Keratinocyte (primary cell): Measurements from ENCODE around the gene EBF3. TPM values are rescaled to one million over a fixed set of nuclear protein-coding genes. Genes with fewer than 3 reads are reported as not detected.

Experiments
- DNase-seq: peaks from one replicate; pipeline ENCODE4 v3.0.0-alpha.2; 2011; ENCODE audit warnings: low read depth, missing footprints, low spot score
- FAIRE-seq: peaks from 2 replicates; lab custom pipeline; 2011; peaks lifted over from hg19 to GRCh38; lab: Jason Lieb, UNC
- H2AFZ ChIP-seq: 2 replicates; pipeline ENCODE4 v1.6.0; 2012; ENCODE audit warnings: low read length, control low read depth, inconsistent platforms; ENCODE audit not compliant: control insufficient read depth
- H3K27ac ChIP-seq: 2 replicates; pipeline ENCODE4 v1.5.1; 2011; ENCODE audit warnings: low read length; ENCODE audit not compliant: control insufficient read depth, insufficient read depth
- H3K27me3 ChIP-seq: 3 replicates; pipeline ENCODE4 v1.6.0; 2011; ENCODE audit warnings: low read length; ENCODE audit not compliant: control insufficient read depth, insufficient read depth; ENCODE audit errors: extremely low read depth
- H3K36me3 ChIP-seq, 2 experiments: 2 replicates in 1 of 2; 3 replicates in 1 of 2; pipeline ENCODE4 v1.5.1; 2011; ENCODE audit warnings: low read length in 2 of 2, mild to moderate bottlenecking in 1 of 2; ENCODE audit not compliant: control insufficient read depth in 2 of 2, insufficient read depth in 2 of 2; ENCODE audit errors: extremely low read depth in 1 of 2
- H3K4me1 ChIP-seq: 3 replicates; pipeline ENCODE4 v1.5.1; 2011; ENCODE audit warnings: low read length; ENCODE audit not compliant: control insufficient read depth, insufficient read depth; ENCODE audit errors: extremely low read depth
- H3K4me2 ChIP-seq: 3 replicates; pipeline ENCODE4 v1.6.0; 2011; ENCODE audit warnings: low read depth, low read length; ENCODE audit not compliant: control insufficient read depth, insufficient read depth; ENCODE audit errors: extremely low read depth
- H3K4me3 ChIP-seq, 3 experiments: fragments of 200-600 bp in 1 of 3; sonication (generic) in 1 of 3; 2 replicates in 2 of 3; 3 replicates in 1 of 3; pipeline ENCODE4 v1.5.1; 2011 to 2016; ENCODE audit warnings: low read length in 3 of 3, mild to moderate bottlenecking in 3 of 3, control low read depth in 2 of 3, inconsistent platforms in 1 of 3, low read depth in 1 of 3, mixed read lengths in 1 of 3, mixed run types in 1 of 3, moderate library complexity in 1 of 3; ENCODE audit not compliant: control insufficient read depth in 2 of 3, insufficient read depth in 2 of 3; ENCODE audit errors: extremely low read depth in 1 of 3
- H3K79me2 ChIP-seq: 2 replicates; pipeline ENCODE4 v1.6.0; 2012; ENCODE audit warnings: low read length; ENCODE audit not compliant: control insufficient read depth, insufficient read depth
- H3K9ac ChIP-seq: 3 replicates; pipeline ENCODE4 v1.6.0; 2011; ENCODE audit warnings: low read length; ENCODE audit not compliant: control insufficient read depth, insufficient read depth; ENCODE audit errors: extremely low read depth
- H3K9me1 ChIP-seq: 3 replicates; pipeline ENCODE4 v1.6.0; 2011; ENCODE audit warnings: low read length; ENCODE audit not compliant: control insufficient read depth, insufficient read depth; ENCODE audit errors: extremely low read depth
- H3K9me3 ChIP-seq: 2 replicates; pipeline ENCODE4 v1.5.1; 2012; ENCODE audit warnings: low read depth, low read length; ENCODE audit not compliant: control insufficient read depth
- H4K20me1 ChIP-seq: 3 replicates; pipeline ENCODE4 v1.6.0; 2011; ENCODE audit warnings: low read length; ENCODE audit not compliant: control insufficient read depth, insufficient read depth; ENCODE audit errors: extremely low read depth
- CTCF ChIP-seq, 3 experiments: IDR thresholded peaks in 1 of 3; conservative IDR thresholded peaks in 1 of 3; optimal IDR thresholded peaks in 1 of 3; 2 replicates in 2 of 3; 3 replicates in 1 of 3; pipeline versions ENCODE3 to v1.5.1; 2011; ENCODE audit warnings: low read length in 3 of 3, mild to moderate bottlenecking in 3 of 3, moderate library complexity in 2 of 3, control low read depth in 1 of 3, inconsistent platforms in 1 of 3; ENCODE audit not compliant: insufficient read depth in 2 of 3; ENCODE audit errors: extremely low read depth in 1 of 3
- EZH2 ChIP-seq: IDR thresholded peaks from one replicate; pipeline ENCODE4 v1.6.1; 2012; ENCODE audit warnings: inconsistent platforms, mild to moderate bottlenecking, low read length, moderate library complexity
- dilution Hi-C: fragments of 300-500 bp; cut with MboI; formaldehyde crosslinking; loops from one replicate; pipeline ENCODE4 v1.7.0; 2020; ENCODE audit warnings: low sequenced_read_pairs; ENCODE audit not compliant: extremely low pct_ligation_motif_present
- polyA plus RNA-seq, 5 experiments: library from polyadenylated mRNA; depleted of rRNA in 3 of 5; stranded (reverse) in 3 of 5; stranded (forward) in 1 of 5; unstranded in 1 of 5; fragments of >200 nt; gene quantifications; 1 replicate in 1 of 5; 2 replicates in 3 of 5; 3 replicates in 1 of 5; pipeline versions ENCODE4 v1.2.1 to v1.2.3, GENCODE V29; 2011 to 2012; ENCODE audit warnings: missing spikeins in 2 of 5, low read depth in 1 of 5, low replicate concordance in 1 of 5

Gene EBF3
- polyA plus RNA-seq, 1 donor (not counting 4 experiments of a cell fraction or from before 2014, with no cell fraction given) = not detected

- no peak for DNase-seq
- no peaks in the 10 kb centered on the region for H4K20me1 ChIP-seq
- no peaks in the 10 kb centered on the region for H3K9me1 ChIP-seq
- H3K9ac ChIP-seq = no peak overlapping the region
- H3K36me3 ChIP-seq = no peaks in the 10 kb centered on the region
- H2AFZ ChIP-seq = no peak overlapping the region
- H3K4me2 ChIP-seq = no peak overlapping the region
- H3K27me3 ChIP-seq = no peaks in the 10 kb centered on the region
- no peaks in the 10 kb centered on the region for H3K79me2 ChIP-seq
- dilution Hi-C loops = no loop called here
- no peaks in the 10 kb centered on the region for H3K4me1 ChIP-seq
- no peak overlapping the region for H3K27ac ChIP-seq
- no peak overlapping the region for H3K4me3 ChIP-seq
- FAIRE-seq = no peak
- no peaks in the 10 kb centered on the region for H3K9me3 ChIP-seq
- no peak for TF ChIP-seq EZH2
- TF ChIP-seq CTCF (optimal IDR thresholded peaks at IDR 0.05 in 1 of 3, IDR thresholded peaks at IDR 0.05 in 1 of 3, conservative IDR thresholded peaks at IDR 0.05 in 1 of 3; ENCODE audit: extremely low read depth in 1 of 3, insufficient read depth in 2 of 3, low read length in 3 of 3) = no peak
These were observed 163.2 kb downstream of the EBF3 start for GRCh38 chr10:129800796-129801340.

- DNase-seq (no peak), FAIRE-seq (no peak)
- no peak overlapping the region for H3K4me3 ChIP-seq
- no peak overlapping the region for H3K9ac ChIP-seq
- H3K9me1 ChIP-seq = no peaks in the 10 kb centered on the region
- no peak overlapping the region for H3K27ac ChIP-seq
- H3K9me3 ChIP-seq = peaks cover 2% of the 10 kb centered on the region
- H2AFZ ChIP-seq = no peak overlapping the region
- H3K79me2 ChIP-seq = no peaks in the 10 kb centered on the region
- no peaks in the 10 kb centered on the region for H3K4me1 ChIP-seq
- dilution Hi-C loops = no loop called here
- H3K27me3 ChIP-seq = no peaks in the 10 kb centered on the region
- H3K36me3 ChIP-seq = no peaks in the 10 kb centered on the region
- no peak overlapping the region for H3K4me2 ChIP-seq
- TF ChIP-seq EZH2 = no peak
- no peak for TF ChIP-seq CTCF (optimal IDR thresholded peaks at IDR 0.05 in 1 of 3, IDR thresholded peaks at IDR 0.05 in 1 of 3, conservative IDR thresholded peaks at IDR 0.05 in 1 of 3; ENCODE audit: extremely low read depth in 1 of 3, insufficient read depth in 2 of 3, low read length in 3 of 3)
- no peaks in the 10 kb centered on the region for H4K20me1 ChIP-seq
These were observed 164.1 kb downstream of the EBF3 start for GRCh38 chr10:129799942-129800341.
